ENCODE results near the gene MS4A12. TPM values are rescaled to one million over a fixed set of nuclear protein-coding genes. Genes with fewer than 3 reads are reported as not detected.

MS4A12 gene
- total RNA-seq, 1 experiment from 2014 or later = not detected

- TF ChIP-seq, protein P1, sequence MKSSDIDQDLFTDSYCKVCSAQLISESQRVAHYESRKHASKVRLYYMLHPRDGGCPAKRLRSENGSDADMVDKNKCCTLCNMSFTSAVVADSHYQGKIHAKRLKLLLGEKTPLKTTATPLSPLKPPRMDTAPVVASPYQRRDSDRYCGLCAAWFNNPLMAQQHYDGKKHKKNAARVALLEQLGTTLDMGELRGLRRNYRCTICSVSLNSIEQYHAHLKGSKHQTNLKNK (CRISPR knock-in tag; IDR thresholded peaks at IDR 0.05) = no peak
Measured at GRCh38 chr11:60454212-60454611, 38.4 kb upstream of the MS4A12 start (continued).

- H3K4me3 Mint-ChIP-seq = no peak within 1 kb of the TSS
- ChIA-PET CTCF (no interaction called here), POLR2A (no interaction called here)
- H3K9me3 Mint-ChIP-seq = no peaks in the 10 kb centered on the region
- no peak for DNase-seq (ENCODE audit: low spot score)
- TF ChIP-seq, protein P1 (CRISPR knock-in tag; IDR thresholded peaks at IDR 0.05) = no peak
- no peak for TF ChIP-seq ATF1 (CRISPR knock-in tag; IDR thresholded peaks at IDR 0.05)
- TF ChIP-seq TCF7 (CRISPR knock-in tag; IDR thresholded peaks at IDR 0.05; ENCODE audit: low read depth) = no peak
- TF ChIP-seq TP53 (CRISPR knock-in tag; IDR thresholded peaks at IDR 0.05) = no peak
- no peak for TF ChIP-seq JAZF1 (CRISPR knock-in tag; IDR thresholded peaks at IDR 0.05)
- no peak for TF ChIP-seq SP1 (CRISPR knock-in tag; conservative IDR thresholded peaks at IDR 0.05)
- TF ChIP-seq, protein P2, sequence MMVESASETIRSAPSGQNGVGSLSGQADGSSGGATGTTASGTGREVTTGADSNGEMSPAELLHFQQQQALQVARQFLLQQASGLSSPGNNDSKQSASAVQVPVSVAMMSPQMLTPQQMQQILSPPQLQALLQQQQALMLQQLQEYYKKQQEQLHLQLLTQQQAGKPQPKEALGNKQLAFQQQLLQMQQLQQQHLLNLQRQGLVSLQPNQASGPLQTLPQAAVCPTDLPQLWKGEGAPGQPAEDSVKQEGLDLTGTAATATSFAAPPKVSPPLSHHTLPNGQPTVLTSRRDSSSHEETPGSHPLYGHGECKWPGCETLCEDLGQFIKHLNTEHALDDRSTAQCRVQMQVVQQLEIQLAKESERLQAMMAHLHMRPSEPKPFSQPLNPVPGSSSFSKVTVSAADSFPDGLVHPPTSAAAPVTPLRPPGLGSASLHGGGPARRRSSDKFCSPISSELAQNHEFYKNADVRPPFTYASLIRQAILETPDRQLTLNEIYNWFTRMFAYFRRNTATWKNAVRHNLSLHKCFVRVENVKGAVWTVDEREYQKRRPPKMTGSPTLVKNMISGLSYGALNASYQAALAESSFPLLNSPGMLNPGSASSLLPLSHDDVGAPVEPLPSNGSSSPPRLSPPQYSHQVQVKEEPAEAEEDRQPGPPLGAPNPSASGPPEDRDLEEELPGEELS (CRISPR knock-in tag; IDR thresholded peaks at IDR 0.05) = no peak
- TF ChIP-seq ZNF232 (CRISPR knock-in tag; IDR thresholded peaks at IDR 0.05) = no peak
- TF ChIP-seq ATF6 (CRISPR knock-in tag; IDR thresholded peaks at IDR 0.05) = no peak
- TF ChIP-seq, protein P3, sequence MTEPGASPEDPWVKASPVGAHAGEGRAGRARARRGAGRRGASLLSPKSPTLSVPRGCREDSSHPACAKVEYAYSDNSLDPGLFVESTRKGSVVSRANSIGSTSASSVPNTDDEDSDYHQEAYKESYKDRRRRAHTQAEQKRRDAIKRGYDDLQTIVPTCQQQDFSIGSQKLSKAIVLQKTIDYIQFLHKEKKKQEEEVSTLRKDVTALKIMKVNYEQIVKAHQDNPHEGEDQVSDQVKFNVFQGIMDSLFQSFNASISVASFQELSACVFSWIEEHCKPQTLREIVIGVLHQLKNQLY (CRISPR knock-in tag; IDR thresholded peaks at IDR 0.05) = no peak
- TF ChIP-seq, protein P4, sequence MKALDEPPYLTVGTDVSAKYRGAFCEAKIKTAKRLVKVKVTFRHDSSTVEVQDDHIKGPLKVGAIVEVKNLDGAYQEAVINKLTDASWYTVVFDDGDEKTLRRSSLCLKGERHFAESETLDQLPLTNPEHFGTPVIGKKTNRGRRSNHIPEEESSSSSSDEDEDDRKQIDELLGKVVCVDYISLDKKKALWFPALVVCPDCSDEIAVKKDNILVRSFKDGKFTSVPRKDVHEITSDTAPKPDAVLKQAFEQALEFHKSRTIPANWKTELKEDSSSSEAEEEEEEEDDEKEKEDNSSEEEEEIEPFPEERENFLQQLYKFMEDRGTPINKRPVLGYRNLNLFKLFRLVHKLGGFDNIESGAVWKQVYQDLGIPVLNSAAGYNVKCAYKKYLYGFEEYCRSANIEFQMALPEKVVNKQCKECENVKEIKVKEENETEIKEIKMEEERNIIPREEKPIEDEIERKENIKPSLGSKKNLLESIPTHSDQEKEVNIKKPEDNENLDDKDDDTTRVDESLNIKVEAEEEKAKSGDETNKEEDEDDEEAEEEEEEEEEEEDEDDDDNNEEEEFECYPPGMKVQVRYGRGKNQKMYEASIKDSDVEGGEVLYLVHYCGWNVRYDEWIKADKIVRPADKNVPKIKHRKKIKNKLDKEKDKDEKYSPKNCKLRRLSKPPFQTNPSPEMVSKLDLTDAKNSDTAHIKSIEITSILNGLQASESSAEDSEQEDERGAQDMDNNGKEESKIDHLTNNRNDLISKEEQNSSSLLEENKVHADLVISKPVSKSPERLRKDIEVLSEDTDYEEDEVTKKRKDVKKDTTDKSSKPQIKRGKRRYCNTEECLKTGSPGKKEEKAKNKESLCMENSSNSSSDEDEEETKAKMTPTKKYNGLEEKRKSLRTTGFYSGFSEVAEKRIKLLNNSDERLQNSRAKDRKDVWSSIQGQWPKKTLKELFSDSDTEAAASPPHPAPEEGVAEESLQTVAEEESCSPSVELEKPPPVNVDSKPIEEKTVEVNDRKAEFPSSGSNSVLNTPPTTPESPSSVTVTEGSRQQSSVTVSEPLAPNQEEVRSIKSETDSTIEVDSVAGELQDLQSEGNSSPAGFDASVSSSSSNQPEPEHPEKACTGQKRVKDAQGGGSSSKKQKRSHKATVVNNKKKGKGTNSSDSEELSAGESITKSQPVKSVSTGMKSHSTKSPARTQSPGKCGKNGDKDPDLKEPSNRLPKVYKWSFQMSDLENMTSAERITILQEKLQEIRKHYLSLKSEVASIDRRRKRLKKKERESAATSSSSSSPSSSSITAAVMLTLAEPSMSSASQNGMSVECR (CRISPR knock-in tag; IDR thresholded peaks at IDR 0.05; ENCODE audit: borderline replicate concordance) = no peak
- no peak for TF ChIP-seq EMX1 (CRISPR knock-in tag; IDR thresholded peaks at IDR 0.05)
- no peak for TF ChIP-seq ETV6 (CRISPR knock-in tag; IDR thresholded peaks at IDR 0.05)
- no peak for TF ChIP-seq STAT6 (CRISPR knock-in tag; conservative IDR thresholded peaks at IDR 0.05; ENCODE audit: low read depth)
- no peak for TF ChIP-seq ZNF396 (CRISPR knock-in tag; IDR thresholded peaks at IDR 0.05; ENCODE audit: borderline replicate concordance)
- no peak for TF ChIP-seq USF1 (CRISPR knock-in tag; IDR thresholded peaks at IDR 0.05)
- H3K36me3 Mint-ChIP-seq = peaks cover 4% of the 10 kb centered on the region
- H3K4me1 Mint-ChIP-seq = peaks cover 2% of the 10 kb centered on the region; the same call in 1 of the 2 replicates
- no peak for ATAC-seq
- no peaks in the 10 kb centered on the region; the same call in 1 of the 2 replicates for H3K27me3 Mint-ChIP-seq (ENCODE audit: low read depth)
- H3K27ac Mint-ChIP-seq = no peak within 1 kb of the TSS
Measured at GRCh38 chr11:60455531-60456042, 37.0 kb upstream of the MS4A12 start, which contains the start of gene MS4A1. TSS of gene MS4A1 (plus strand) at chr11:60455847. CDS start at chr11:60462375, 6,528 bp downstream.
